H9 (cell line): Measurements from ENCODE around the gene MICAL2. TPM values are rescaled to one million over a fixed set of nuclear protein-coding genes. Genes with fewer than 3 reads are reported as not detected.

Source experiments
- DNase-seq: peaks from one replicate; pipeline ENCODE4 v3.0.0-alpha.2; 2017
- H2AFZ ChIP-seq: one replicate; pipeline ENCODE4 v1.6.1; 2013; ENCODE audit warnings: mild to moderate bottlenecking, low read length, control low read depth, moderate library complexity
- H2AK5ac ChIP-seq: 2 replicates; pipeline ENCODE4 v1.6.1; 2013; ENCODE audit warnings: low read length, control low read depth, mixed read lengths; ENCODE audit not compliant: insufficient read length
- H2BK120ac ChIP-seq: one replicate; pipeline ENCODE4 v1.6.1; 2013; ENCODE audit warnings: low read depth, mild to moderate bottlenecking, low read length, control low read depth, inconsistent platforms; ENCODE audit not compliant: poor library complexity, severe bottlenecking
- H2BK12ac ChIP-seq: 2 replicates; pipeline ENCODE4 v1.6.1; 2013; ENCODE audit warnings: low read length, control low read depth, mixed read lengths, low read depth; ENCODE audit not compliant: insufficient read length
- H2BK15ac ChIP-seq: 2 replicates; pipeline ENCODE4 v1.6.1; 2013; ENCODE audit warnings: low read depth, low read length, control low read depth
- H2BK20ac ChIP-seq: one replicate; pipeline ENCODE4 v1.6.1; 2013; ENCODE audit warnings: low read depth, mild to moderate bottlenecking, low read length, control low read depth, inconsistent platforms; ENCODE audit not compliant: poor library complexity, severe bottlenecking
- H2BK5ac ChIP-seq: 2 replicates; pipeline ENCODE4 v1.6.1; 2013; ENCODE audit warnings: low read length, control low read depth, mixed read lengths; ENCODE audit not compliant: insufficient read length
- H3K14ac ChIP-seq: 2 replicates; pipeline ENCODE4 v1.6.1; 2013; ENCODE audit warnings: low read length, control low read depth; ENCODE audit not compliant: insufficient read depth
- H3K18ac ChIP-seq: 2 replicates; pipeline ENCODE4 v1.6.1; 2013; ENCODE audit warnings: low read depth, mild to moderate bottlenecking, mixed read lengths, low read length, control low read depth; ENCODE audit not compliant: insufficient read length
- H3K23ac ChIP-seq: 2 replicates; pipeline ENCODE4 v1.6.1; 2013; ENCODE audit warnings: low read length, control low read depth, mixed read lengths, low read depth; ENCODE audit not compliant: insufficient read length
- H3K23me2 ChIP-seq: 2 replicates; pipeline ENCODE4 v1.6.1; 2013; ENCODE audit warnings: low read depth, mild to moderate bottlenecking, mixed read lengths, low read length, control low read depth; ENCODE audit not compliant: insufficient read length, poor library complexity, severe bottlenecking
- H3K27ac ChIP-seq: 2 replicates; pipeline ENCODE4 v1.5.1; 2013; ENCODE audit warnings: low read length, control low read depth, mixed read lengths, low read depth; ENCODE audit not compliant: insufficient read length
- H3K27me3 ChIP-seq: 2 replicates; pipeline ENCODE4 v1.6.1; 2013; ENCODE audit warnings: low read length, control low read depth, inconsistent platforms; ENCODE audit not compliant: insufficient read depth
- H3K4ac ChIP-seq: 2 replicates; pipeline ENCODE4 v1.6.1; 2013; ENCODE audit warnings: low read depth, mild to moderate bottlenecking, control low read depth, inconsistent platforms, low read length, moderate library complexity
- H3K4me1 ChIP-seq: 2 replicates; pipeline ENCODE4 v1.6.1; 2013; ENCODE audit warnings: low read length, control low read depth, inconsistent platforms; ENCODE audit not compliant: insufficient read depth
- H3K4me2 ChIP-seq: 2 replicates; pipeline ENCODE4 v1.6.1; 2013; ENCODE audit warnings: low read length, control low read depth, mixed read lengths; ENCODE audit not compliant: insufficient read length, insufficient read depth
- H3K56ac ChIP-seq: 2 replicates; pipeline ENCODE4 v1.6.1; 2013; ENCODE audit warnings: low read depth, mild to moderate bottlenecking, mixed read lengths, low read length, control low read depth; ENCODE audit not compliant: insufficient read length
- H3K79me1 ChIP-seq: 2 replicates; pipeline ENCODE4 v1.6.1; 2013; ENCODE audit warnings: low read depth, mild to moderate bottlenecking, moderate library complexity, low read length, control low read depth, inconsistent platforms; ENCODE audit not compliant: insufficient read depth, poor library complexity, severe bottlenecking
- H3K79me2 ChIP-seq: 2 replicates; pipeline ENCODE4 v1.6.1; 2013; ENCODE audit warnings: low read length, control low read depth, inconsistent platforms; ENCODE audit not compliant: insufficient read depth
- H3K9ac ChIP-seq: 2 replicates; pipeline ENCODE4 v1.6.1; 2013; ENCODE audit warnings: low read length, control low read depth, mixed read lengths; ENCODE audit not compliant: insufficient read length; ENCODE audit errors: extremely low read depth
- H3K9me3 ChIP-seq: one replicate; pipeline ENCODE4 v1.6.1; 2013; ENCODE audit warnings: low read depth, low read length, inconsistent platforms; ENCODE audit not compliant: control insufficient read depth
- H3T11ph ChIP-seq: one replicate; pipeline ENCODE4 v1.6.1; 2013; ENCODE audit warnings: mild to moderate bottlenecking, low read length, control low read depth, inconsistent platforms
- H4K20me1 ChIP-seq: one replicate; pipeline ENCODE4 v1.6.1; 2013; ENCODE audit not compliant: control insufficient read depth, insufficient read length, insufficient read depth
- H4K5ac ChIP-seq: 2 replicates; pipeline ENCODE4 v1.6.1; 2013; ENCODE audit warnings: low read depth, mild to moderate bottlenecking, mixed read lengths, low read length, control low read depth; ENCODE audit not compliant: insufficient read length
- H4K8ac ChIP-seq: replicated peaks from 2 replicates; pipeline ENCODE4 v1.6.1; 2013; ENCODE audit warnings: low read length, control low read depth, mixed read lengths, low read depth; ENCODE audit not compliant: insufficient read length
- H4K91ac ChIP-seq: 2 replicates; pipeline ENCODE4 v1.6.1; 2013; ENCODE audit warnings: low read depth, mild to moderate bottlenecking, moderate library complexity, mixed read lengths, low read length, control low read depth; ENCODE audit not compliant: insufficient read length
- H3K27ac Mint-ChIP-seq, 3 experiments: 2 replicates in 2 of 3; 3 replicates in 1 of 3; pipeline ENCODE4 v1.8.0; 2020 to 2021; ENCODE audit warnings: mixed read lengths in 3 of 3, mild to moderate bottlenecking in 1 of 3, moderate library complexity in 1 of 3
- H3K27me3 Mint-ChIP-seq: 2 replicates; pipeline ENCODE4 v1.8.0; 2021; ENCODE audit warnings: low read depth, mild to moderate bottlenecking, moderate library complexity, mixed read lengths
- H3K36me3 Mint-ChIP-seq, 3 experiments: 2 replicates in 2 of 3; 3 replicates in 1 of 3; pipeline ENCODE4 v1.8.0; 2020 to 2021; ENCODE audit warnings: low read depth in 3 of 3, mixed read lengths in 3 of 3; ENCODE audit not compliant: insufficient read depth in 1 of 3
- H3K4me1 Mint-ChIP-seq, 2 experiments: 2 replicates each; pipeline ENCODE4 v1.8.0; 2020; ENCODE audit warnings: mixed read lengths in 2 of 2
- H3K4me3 Mint-ChIP-seq, 2 experiments: 2 replicates in 1 of 2; 3 replicates in 1 of 2; pipeline ENCODE4 v1.8.0; 2020 to 2021; ENCODE audit warnings: mild to moderate bottlenecking in 2 of 2, mixed read lengths in 2 of 2, moderate library complexity in 1 of 2
- H3K9me3 Mint-ChIP-seq, 2 experiments: 2 replicates in 1 of 2; 3 replicates in 1 of 2; pipeline ENCODE4 v1.8.0; 2020; ENCODE audit warnings: mild to moderate bottlenecking in 2 of 2, mixed read lengths in 2 of 2, moderate library complexity in 1 of 2
- WGBS: extraction: QIAGEN DNeasy Blood & Tissue Kit; methylation state at CpG from one replicate; pipeline ENCODE4 v1.1.7; 2013; ENCODE audit warnings: missing lambda C conversion rate, low lambda C conversion rate, mixed read lengths; ENCODE audit not compliant: insufficient read length; ENCODE audit errors: extremely low coverage; 5-methylcytosine and 5-hydroxymethylcytosine counted together
- total RNA-seq: library from RNA; stranded (reverse); gene quantifications from 2 replicates; pipeline ENCODE4 v1.2.1, GENCODE V29; 2021
- TF ChIP-seq, protein P1 (sequence below): fragments of 200-600 bp; sonication (generic); conservative IDR thresholded peaks from 3 replicates; pipeline ENCODE4 v1.8.0; 2021; ENCODE audit warnings: antibody characterized with exemption, mild to moderate bottlenecking

Gene MICAL2
- total RNA-seq, 1 experiment from 2014 or later: 4.7 TPM

GRCh38 chr11:12089473-12089872 lies 20.9 kb upstream of the MICAL2 start:
- no peak overlapping the region for H3K27ac ChIP-seq
- H3K79me1 ChIP-seq: no peaks in the 10 kb centered on the region
- H4K91ac ChIP-seq: no peak overlapping the region

More at GRCh38 chr11:12089473-12089872, 20.9 kb upstream of the MICAL2 start:
- H2BK5ac ChIP-seq: no peak overlapping the region
- H3K4me1 ChIP-seq: no peaks in the 10 kb centered on the region
- no peaks in the 10 kb centered on the region for H3K79me2 ChIP-seq
- H2AK5ac ChIP-seq: no peak overlapping the region
- no peak overlapping the region for H2BK12ac ChIP-seq
- Mint-ChIP-seq H3K4me3 (no peak overlapping the region), H3K9me3 (peaks cover 0 to 2% of the 10 kb centered on the region in 2 experiments; a peak in 1 of 5 replicates), H3K27me3 (peaks cover 9% of the 10 kb centered on the region), H3K36me3 (no peaks in the 10 kb centered on the region), H3K4me1 (peaks cover 33 to 35% of the 10 kb centered on the region in 2 experiments), H3K27ac (no peak overlapping the region)
- H2AFZ ChIP-seq: no peak overlapping the region
- no peak overlapping the region for H3T11ph ChIP-seq
- no peak overlapping the region for H3K18ac ChIP-seq
- H4K5ac ChIP-seq: no peak overlapping the region
- H3K23me2 ChIP-seq: no peaks in the 10 kb centered on the region
- H2BK120ac ChIP-seq: no peak overlapping the region
- H3K9me3 ChIP-seq: no peaks in the 10 kb centered on the region
- no peak overlapping the region for H3K4ac ChIP-seq
- H3K56ac ChIP-seq: no peak overlapping the region
- H3K4me2 ChIP-seq: no peak overlapping the region
- no peak overlapping the region for H3K14ac ChIP-seq
- no CpG with 5 or more reads among the region's 2 CpGs for WGBS
- no peaks in the 10 kb centered on the region for H4K20me1 ChIP-seq
- TF ChIP-seq, protein P1, sequence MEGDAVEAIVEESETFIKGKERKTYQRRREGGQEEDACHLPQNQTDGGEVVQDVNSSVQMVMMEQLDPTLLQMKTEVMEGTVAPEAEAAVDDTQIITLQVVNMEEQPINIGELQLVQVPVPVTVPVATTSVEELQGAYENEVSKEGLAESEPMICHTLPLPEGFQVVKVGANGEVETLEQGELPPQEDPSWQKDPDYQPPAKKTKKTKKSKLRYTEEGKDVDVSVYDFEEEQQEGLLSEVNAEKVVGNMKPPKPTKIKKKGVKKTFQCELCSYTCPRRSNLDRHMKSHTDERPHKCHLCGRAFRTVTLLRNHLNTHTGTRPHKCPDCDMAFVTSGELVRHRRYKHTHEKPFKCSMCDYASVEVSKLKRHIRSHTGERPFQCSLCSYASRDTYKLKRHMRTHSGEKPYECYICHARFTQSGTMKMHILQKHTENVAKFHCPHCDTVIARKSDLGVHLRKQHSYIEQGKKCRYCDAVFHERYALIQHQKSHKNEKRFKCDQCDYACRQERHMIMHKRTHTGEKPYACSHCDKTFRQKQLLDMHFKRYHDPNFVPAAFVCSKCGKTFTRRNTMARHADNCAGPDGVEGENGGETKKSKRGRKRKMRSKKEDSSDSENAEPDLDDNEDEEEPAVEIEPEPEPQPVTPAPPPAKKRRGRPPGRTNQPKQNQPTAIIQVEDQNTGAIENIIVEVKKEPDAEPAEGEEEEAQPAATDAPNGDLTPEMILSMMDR: no peak
- no peaks in the 10 kb centered on the region for H3K27me3 ChIP-seq
- no peak overlapping the region for H2BK15ac ChIP-seq
- no peak overlapping the region for H3K23ac ChIP-seq
- no peak overlapping the region for H2BK20ac ChIP-seq
- H3K9ac ChIP-seq: no peak overlapping the region
- no peak for DNase-seq
- H4K8ac ChIP-seq: no peak overlapping the region
